CD14-positive monocyte (primary cell): ENCODE results near the gene G6PC2. TPM values are rescaled to one million over a fixed set of nuclear protein-coding genes. Genes with fewer than 3 reads are reported as not detected.

Experiments
- DNase-seq, 3 donors: peaks; one replicate each; pipeline ENCODE4 v3.0.0-alpha.2; 2011 to 2022
- H2AFZ ChIP-seq: 2 replicates; pipeline ENCODE4 v1.6.0; 2012; ENCODE audit warnings: mild to moderate bottlenecking, low read depth, low read length, inconsistent platforms; ENCODE audit not compliant: insufficient read depth, poor library complexity, severe bottlenecking
- H3K27ac ChIP-seq, 2 donors: 1 replicate in 1 of 2; 2 replicates in 1 of 2; pipeline ENCODE4 v1.5.1; 2012 to 2013; ENCODE audit warnings: low read length in 2 of 2, control low read depth in 1 of 2, inconsistent platforms in 1 of 2, low read depth in 1 of 2, mild to moderate bottlenecking in 1 of 2
- H3K27me3 ChIP-seq, 2 donors: one replicate each; pipeline versions ENCODE4 v1.6.0 to v1.6.1; 2011 to 2013; ENCODE audit warnings: low read length in 2 of 2; ENCODE audit not compliant: control insufficient read depth in 2 of 2, insufficient read depth in 2 of 2
- H3K36me3 ChIP-seq, 2 donors: replicated peaks in 1 of 2; 1 replicate in 1 of 2; 2 replicates in 1 of 2; pipeline versions ENCODE4 v1.5.1 to v1.6.1; 2012 to 2013; ENCODE audit warnings: low read length in 2 of 2, control low read depth in 1 of 2, inconsistent platforms in 1 of 2, mild to moderate bottlenecking in 1 of 2; ENCODE audit not compliant: insufficient read depth in 2 of 2, control insufficient read depth in 1 of 2
- H3K4me1 ChIP-seq, 2 donors: 1 replicate in 1 of 2; 2 replicates in 1 of 2; pipeline versions ENCODE4 v1.5.1 to v1.6.1; 2012 to 2013; ENCODE audit warnings: low read length in 2 of 2, control low read depth in 1 of 2, inconsistent platforms in 1 of 2, mild to moderate bottlenecking in 1 of 2, moderate library complexity in 1 of 2; ENCODE audit not compliant: insufficient read depth in 2 of 2, control insufficient read depth in 1 of 2
- H3K4me2 ChIP-seq: replicated peaks from 2 replicates; pipeline ENCODE3; 2012; ENCODE audit warnings: low read length, moderate library complexity, mild to moderate bottlenecking; ENCODE audit not compliant: poor library complexity, severe bottlenecking; ENCODE audit errors: extremely low read depth
- H3K4me3 ChIP-seq, 3 experiments: fragments of 200-600 bp in 1 of 3; sonication (generic) in 1 of 3; replicated peaks in 1 of 3; 1 replicate in 2 of 3; 2 replicates in 1 of 3; pipeline ENCODE4 v1.5.1; 2011 to 2013; ENCODE audit warnings: low read length in 3 of 3, mild to moderate bottlenecking in 3 of 3, control low read depth in 2 of 3, low read depth in 2 of 3, inconsistent platforms in 1 of 3, moderate library complexity in 1 of 3
- H3K79me2 ChIP-seq: 2 replicates; pipeline ENCODE4 v1.6.0; 2012; ENCODE audit warnings: mild to moderate bottlenecking, control low read depth, inconsistent platforms, low read length, moderate library complexity; ENCODE audit not compliant: insufficient read depth
- H3K9ac ChIP-seq: 2 replicates; pipeline ENCODE4 v1.6.0; 2017; ENCODE audit warnings: low read length, mild to moderate bottlenecking; ENCODE audit not compliant: insufficient read depth, poor library complexity, severe bottlenecking
- H3K9me3 ChIP-seq, 2 donors: replicated peaks in 1 of 2; 1 replicate in 1 of 2; 2 replicates in 1 of 2; pipeline versions ENCODE4 v1.5.1 to v1.6.1; 2012 to 2013; ENCODE audit warnings: low read length in 2 of 2, control low read depth in 1 of 2; ENCODE audit not compliant: control insufficient read depth in 1 of 2, insufficient read depth in 1 of 2
- H4K20me1 ChIP-seq: 2 replicates; pipeline ENCODE4 v1.6.0; 2012; ENCODE audit warnings: mild to moderate bottlenecking, low read length, control low read depth, moderate library complexity; ENCODE audit not compliant: insufficient read depth
- H3K27ac Mint-ChIP-seq, 7 donors: one replicate each; pipeline ENCODE4 v1.8.0; 2020; ENCODE audit warnings: mild to moderate bottlenecking in 7 of 7, mixed read lengths in 7 of 7, moderate library complexity in 6 of 7, inconsistent platforms in 2 of 7
- H3K27me3 Mint-ChIP-seq, 3 donors: one replicate each; pipeline ENCODE4 v1.8.0; 2021 to 2022; ENCODE audit warnings: low read depth in 3 of 3, mild to moderate bottlenecking in 3 of 3, mixed read lengths in 3 of 3, moderate library complexity in 3 of 3, inconsistent platforms in 1 of 3
- H3K36me3 Mint-ChIP-seq, 2 donors: one replicate each; pipeline ENCODE4 v1.8.0; 2020; ENCODE audit warnings: mixed read lengths in 2 of 2, inconsistent platforms in 1 of 2, mild to moderate bottlenecking in 1 of 2
- H3K4me1 Mint-ChIP-seq: one replicate; pipeline ENCODE4 v1.8.0; 2020; ENCODE audit warnings: mild to moderate bottlenecking, mixed read lengths
- H3K4me3 Mint-ChIP-seq, 2 donors: one replicate each; pipeline ENCODE4 v1.8.0; 2020; ENCODE audit warnings: mild to moderate bottlenecking in 2 of 2, mixed read lengths in 2 of 2, moderate library complexity in 1 of 2
- H3K9me3 Mint-ChIP-seq, 7 donors: one replicate each; pipeline ENCODE4 v1.8.0; 2020 to 2022; ENCODE audit warnings: mixed read lengths in 7 of 7, mild to moderate bottlenecking in 6 of 7, moderate library complexity in 6 of 7, inconsistent platforms in 2 of 7
- WGBS: methylation state at CpG from one replicate; pipeline ENCODE4 v1.1.5; 2013; ENCODE audit warnings: missing lambda C conversion rate; ENCODE audit not compliant: insufficient coverage; 5-methylcytosine and 5-hydroxymethylcytosine counted together
- intact Hi-C, 2 donors: fragments of 100-400 bp; cut with micrococcal nuclease; formaldehyde crosslinking; loops; one replicate each; pipeline versions ENCODE4 v1.15.0 to v1.15.1; 2023
- polyA plus RNA-seq, 3 donors: library from polyadenylated mRNA; depleted of rRNA in 1 of 3; unstranded in 2 of 3; stranded (reverse) in 1 of 3; fragments of 300-500 nt in 2 of 3; fragments of >200 nt in 1 of 3; fragmentation: Illumina TruSeq in 2 of 3; gene quantifications; 1 replicate in 2 of 3; 2 replicates in 1 of 3; pipeline ENCODE4 v1.2.3, GENCODE V29; 2012 to 2021
- TF ChIP-seq, protein P1 (sequence below): fragments of 200-600 bp; IDR thresholded peaks from one replicate; pipeline ENCODE4 v1.8.0; 2022; ENCODE audit warnings: antibody characterized with exemption, mild to moderate bottlenecking

The G6PC2 gene
- polyA plus RNA-seq, 3 donors: not detected

DNA sequence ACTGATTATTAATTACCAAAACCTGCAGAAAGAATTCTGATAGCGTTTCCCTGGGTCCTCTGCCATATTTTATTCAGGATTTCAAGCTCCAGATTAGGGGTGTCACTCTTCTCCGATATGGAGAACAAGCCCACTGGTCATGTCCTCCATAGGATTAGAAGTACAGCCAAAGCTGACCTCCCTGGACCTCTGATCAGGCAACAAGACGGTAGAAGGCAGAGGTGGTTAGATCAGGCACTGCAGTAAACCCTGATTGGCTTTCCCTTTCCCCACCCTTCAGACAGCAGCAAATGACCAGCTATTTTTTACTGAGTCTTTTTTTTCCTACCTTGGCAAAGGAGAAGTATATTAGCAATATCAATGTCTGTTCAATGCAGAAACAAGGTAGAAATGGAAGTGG lies 48.6 kb upstream of the G6PC2 start:
- no peak overlapping the region for H3K9ac ChIP-seq
- Mint-ChIP-seq H3K27me3 (peaks cover 0 to 2% (median 0%) of the 10 kb centered on the region in 3 donors), H3K36me3 (peaks cover 26 to 36% of the 10 kb centered on the region in 2 donors), H3K9me3 (peaks cover 0 to 1% (median 0%) of the 10 kb centered on the region in 7 donors), H3K4me1 (no peaks in the 10 kb centered on the region), H3K4me3 (no peak overlapping the region), H3K27ac (no peak overlapping the region)
- no peaks in the 10 kb centered on the region for H3K27me3 ChIP-seq
- no peak overlapping the region for H3K27ac ChIP-seq
- no peaks in the 10 kb centered on the region for H3K79me2 ChIP-seq
- 50% methylated on average over 2 of the region's 3 CpGs for WGBS
- no peak for DNase-seq
- H3K4me3 ChIP-seq: no peak overlapping the region
- no peak overlapping the region for H2AFZ ChIP-seq
- TF ChIP-seq, protein P1, sequence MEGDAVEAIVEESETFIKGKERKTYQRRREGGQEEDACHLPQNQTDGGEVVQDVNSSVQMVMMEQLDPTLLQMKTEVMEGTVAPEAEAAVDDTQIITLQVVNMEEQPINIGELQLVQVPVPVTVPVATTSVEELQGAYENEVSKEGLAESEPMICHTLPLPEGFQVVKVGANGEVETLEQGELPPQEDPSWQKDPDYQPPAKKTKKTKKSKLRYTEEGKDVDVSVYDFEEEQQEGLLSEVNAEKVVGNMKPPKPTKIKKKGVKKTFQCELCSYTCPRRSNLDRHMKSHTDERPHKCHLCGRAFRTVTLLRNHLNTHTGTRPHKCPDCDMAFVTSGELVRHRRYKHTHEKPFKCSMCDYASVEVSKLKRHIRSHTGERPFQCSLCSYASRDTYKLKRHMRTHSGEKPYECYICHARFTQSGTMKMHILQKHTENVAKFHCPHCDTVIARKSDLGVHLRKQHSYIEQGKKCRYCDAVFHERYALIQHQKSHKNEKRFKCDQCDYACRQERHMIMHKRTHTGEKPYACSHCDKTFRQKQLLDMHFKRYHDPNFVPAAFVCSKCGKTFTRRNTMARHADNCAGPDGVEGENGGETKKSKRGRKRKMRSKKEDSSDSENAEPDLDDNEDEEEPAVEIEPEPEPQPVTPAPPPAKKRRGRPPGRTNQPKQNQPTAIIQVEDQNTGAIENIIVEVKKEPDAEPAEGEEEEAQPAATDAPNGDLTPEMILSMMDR: no peak
- H3K36me3 ChIP-seq: peaks cover 4 to 6% of the 10 kb centered on the region in 2 donors
- H3K4me2 ChIP-seq: no peak overlapping the region
- intact Hi-C loops: no loop called here
- no peaks in the 10 kb centered on the region for H3K9me3 ChIP-seq
- H3K4me1 ChIP-seq: no peaks in the 10 kb centered on the region
- no peaks in the 10 kb centered on the region for H4K20me1 ChIP-seq

DNA sequence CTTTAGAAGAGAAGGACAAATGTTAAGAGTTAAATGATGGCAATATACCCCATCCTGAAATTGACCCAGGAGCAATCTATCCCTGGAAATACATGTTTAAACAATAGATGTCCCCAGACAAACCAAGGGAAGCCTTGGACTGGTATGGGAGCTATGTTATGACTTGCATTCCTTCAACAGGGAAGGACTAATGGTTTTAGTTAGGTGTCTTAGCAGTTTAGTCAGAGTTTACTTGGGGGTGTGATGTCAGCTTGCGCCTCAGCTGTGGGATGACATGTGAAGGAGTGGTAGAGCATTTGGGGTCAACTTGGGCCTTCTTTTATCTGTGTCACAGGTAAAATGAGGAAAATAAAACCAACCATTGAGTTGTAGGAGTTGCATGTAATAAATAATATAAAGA lies 47.6 kb upstream of the G6PC2 start:
- intact Hi-C loops: no loop called here
- peaks cover 30 to 44% of the 10 kb centered on the region in 2 donors for H3K36me3 Mint-ChIP-seq
- WGBS: 100% methylated on average over 1 of the region's 1 CpG

More for the DNA sequence above, 47.6 kb upstream of the G6PC2 start:
- Histone ChIP-seq H3K9ac (no peak overlapping the region), H3K27me3 (no peaks in the 10 kb centered on the region), H4K20me1 (no peaks in the 10 kb centered on the region), H3K9me3 (no peaks in the 10 kb centered on the region), H3K36me3 (peaks cover 4 to 11% of the 10 kb centered on the region in 2 donors), H3K27ac (no peak overlapping the region), H3K4me3 (no peak overlapping the region), H3K4me2 (no peak overlapping the region), H3K4me1 (no peaks in the 10 kb centered on the region), H3K79me2 (no peaks in the 10 kb centered on the region), H2AFZ (no peak overlapping the region)
- Mint-ChIP-seq H3K27me3 (peaks cover 0 to 2% (median 0%) of the 10 kb centered on the region in 3 donors), H3K9me3 (peaks cover 0 to 1% (median 0%) of the 10 kb centered on the region in 7 donors), H3K27ac (no peak overlapping the region), H3K4me3 (no peak overlapping the region), H3K4me1 (no peaks in the 10 kb centered on the region)
- DNase-seq: no peak
- TF ChIP-seq, protein P1: no peak
